ENCODE results near the gene RPL36. TPM values are rescaled to one million over a fixed set of nuclear protein-coding genes. Genes with fewer than 3 reads are reported as not detected.
A peak's percentile ranks its signal among the peaks of the same experiment; 100 is the strongest.

Gene RPL36
- total and polyA plus RNA-seq, 11 donors, result 255 to 981 (median 391) TPM

DNA sequence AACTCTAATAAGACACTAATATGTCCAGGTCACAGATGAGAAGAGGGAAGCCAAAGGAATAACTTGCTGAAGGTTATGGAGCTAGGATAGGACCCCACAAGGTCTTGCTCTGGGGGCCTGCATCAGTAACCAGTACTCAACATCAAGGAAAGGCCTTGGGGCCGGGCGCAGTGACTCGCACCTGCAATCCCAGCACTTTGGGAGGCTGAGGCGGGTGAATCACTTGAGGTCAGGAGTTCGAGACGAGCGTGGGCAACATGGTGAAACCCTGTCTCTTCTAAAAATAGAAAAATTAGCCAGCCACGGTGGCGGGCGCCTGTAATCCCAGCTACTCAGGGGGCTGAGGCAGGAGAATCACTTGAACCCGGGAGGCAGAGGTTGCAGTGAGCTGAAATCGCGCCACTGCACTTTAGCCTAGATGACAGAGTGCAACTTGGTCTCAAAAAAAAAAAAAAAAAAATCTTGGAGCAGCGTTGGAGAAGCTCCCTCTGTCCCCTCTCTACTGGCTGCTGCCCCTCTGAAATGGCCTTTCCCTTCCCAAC is 28.0 kb downstream of the RPL36 start:
- no peak for DNase-seq
- ATAC-seq, result no peak
- TF ChIP-seq, protein P1, sequence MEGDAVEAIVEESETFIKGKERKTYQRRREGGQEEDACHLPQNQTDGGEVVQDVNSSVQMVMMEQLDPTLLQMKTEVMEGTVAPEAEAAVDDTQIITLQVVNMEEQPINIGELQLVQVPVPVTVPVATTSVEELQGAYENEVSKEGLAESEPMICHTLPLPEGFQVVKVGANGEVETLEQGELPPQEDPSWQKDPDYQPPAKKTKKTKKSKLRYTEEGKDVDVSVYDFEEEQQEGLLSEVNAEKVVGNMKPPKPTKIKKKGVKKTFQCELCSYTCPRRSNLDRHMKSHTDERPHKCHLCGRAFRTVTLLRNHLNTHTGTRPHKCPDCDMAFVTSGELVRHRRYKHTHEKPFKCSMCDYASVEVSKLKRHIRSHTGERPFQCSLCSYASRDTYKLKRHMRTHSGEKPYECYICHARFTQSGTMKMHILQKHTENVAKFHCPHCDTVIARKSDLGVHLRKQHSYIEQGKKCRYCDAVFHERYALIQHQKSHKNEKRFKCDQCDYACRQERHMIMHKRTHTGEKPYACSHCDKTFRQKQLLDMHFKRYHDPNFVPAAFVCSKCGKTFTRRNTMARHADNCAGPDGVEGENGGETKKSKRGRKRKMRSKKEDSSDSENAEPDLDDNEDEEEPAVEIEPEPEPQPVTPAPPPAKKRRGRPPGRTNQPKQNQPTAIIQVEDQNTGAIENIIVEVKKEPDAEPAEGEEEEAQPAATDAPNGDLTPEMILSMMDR (IDR thresholded peaks at IDR 0.05), result no peak
- no peak for TF ChIP-seq POLR2A (IDR thresholded peaks at IDR 0.05)
- peaks cover 0 to 24% (median 10%) of the 10 kb centered on the region in 9 donors for H3K36me3 ChIP-seq
- H3K9me3 ChIP-seq, result no peaks in the 10 kb centered on the region
- peaks cover 2 to 38% (median 22%) of the 10 kb centered on the region in 12 donors for H3K4me1 ChIP-seq
- H3K27me3 ChIP-seq, result no peaks in the 10 kb centered on the region
- peak overlapping the region in 6 of 12 donors; percentile 73 to 99 (median 82) for H3K4me3 ChIP-seq
- 57 to 71% (median 69%) methylated on average over 14 of the region's 14 CpGs for WGBS, 4 donors
- intact Hi-C loops (cut with DNase I), result no loop called here
- peak overlapping the region in 10 of 12 donors; percentile 26 to 98 (median 70) for H3K27ac ChIP-seq

DNA sequence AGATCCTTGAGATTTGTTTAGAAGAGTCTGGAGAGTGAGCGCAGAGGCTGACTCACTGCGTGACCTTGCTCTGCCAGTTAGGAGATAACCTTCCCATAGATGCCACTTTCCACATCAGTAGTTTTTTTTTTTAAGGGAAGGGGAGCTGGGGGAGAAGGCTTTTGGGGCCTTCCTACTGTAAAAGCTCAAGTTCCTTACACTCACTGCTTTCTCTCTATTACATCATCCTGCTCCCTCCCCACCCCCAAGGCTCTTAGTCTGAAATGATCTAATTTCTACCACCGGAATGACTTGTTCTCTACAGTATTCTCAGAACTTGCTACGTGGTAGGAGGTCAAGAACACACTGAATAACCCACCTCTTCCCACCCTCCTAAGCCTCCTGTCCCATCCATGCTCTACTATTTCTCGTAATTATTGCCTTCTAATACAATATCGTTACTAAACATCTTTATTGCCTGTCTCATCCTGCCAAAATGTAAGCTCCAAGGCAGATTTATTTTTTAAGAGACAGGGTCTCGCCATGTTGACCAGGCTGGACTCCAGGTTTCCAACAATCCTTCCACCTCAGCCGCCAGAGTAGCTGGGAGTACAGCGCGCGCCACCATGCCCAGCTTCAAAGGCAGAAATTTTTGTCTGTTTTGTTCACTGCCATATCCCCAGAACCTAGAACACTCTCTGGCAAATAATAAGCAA is 28.6 kb downstream of the RPL36 start:
- Histone ChIP-seq H3K9me3 (no peaks in the 10 kb centered on the region), H3K27ac (peak overlapping the region in 10 of 12 donors; percentile 43 to 98 (median 94)), H3K4me1 (peaks cover 2 to 38% (median 22%) of the 10 kb centered on the region in 12 donors), H3K36me3 (peaks cover 0 to 18% (median 4%) of the 10 kb centered on the region in 9 donors), H3K4me3 (peak overlapping the region; percentile 73 to 99 (median 88)), H3K27me3 (no peaks in the 10 kb centered on the region)
- WGBS, 4 donors, result 23 to 35% (median 29%) methylated on average over 11 of the region's 11 CpGs
- intact Hi-C loops (cut with DNase I), result no loop called here
- TF ChIP-seq, protein P1 (IDR thresholded peaks at IDR 0.05), result no peak
- no peak for TF ChIP-seq POLR2A (IDR thresholded peaks at IDR 0.05)
- ATAC-seq, result no peak
- DNase-seq, result no peak

DNA sequence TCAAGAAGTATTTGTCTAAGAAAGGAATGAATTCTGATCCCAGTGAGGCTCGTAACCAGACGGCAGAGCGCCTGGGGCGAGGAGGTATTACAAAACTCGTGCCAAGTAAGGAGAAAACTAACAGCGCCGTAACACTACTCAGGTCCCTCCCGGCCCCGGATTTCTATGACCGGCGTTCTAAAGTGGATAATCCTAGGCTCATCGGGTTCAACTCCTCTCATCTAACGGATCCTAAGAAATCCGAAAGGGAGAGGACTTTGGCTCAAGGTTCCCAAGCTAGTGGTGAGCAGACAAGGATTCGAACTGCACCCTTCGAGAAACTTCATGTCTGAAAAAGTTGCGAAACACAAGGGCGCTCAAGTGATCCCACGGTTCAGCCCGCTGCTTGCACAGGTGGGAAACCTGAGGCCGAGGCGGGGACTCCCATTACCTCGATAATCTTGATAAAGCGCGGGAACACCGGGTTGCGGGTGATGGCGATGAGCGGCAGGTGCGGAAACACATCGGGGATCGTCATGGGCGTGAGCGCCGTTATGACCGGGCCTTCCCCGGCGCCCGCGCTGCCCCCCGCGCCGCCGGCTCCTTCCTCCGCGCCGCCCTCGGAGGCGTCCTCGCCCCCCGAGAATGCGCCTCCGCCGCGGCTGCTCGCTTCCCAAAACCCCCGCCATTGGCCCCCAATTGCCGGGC is 29.3 kb downstream of the RPL36 start:
- Histone ChIP-seq H3K27me3 (no peaks in the 10 kb centered on the region), H3K36me3 (peaks cover 0 to 13% (median 0%) of the 10 kb centered on the region in 9 donors), H3K9me3 (no peaks in the 10 kb centered on the region), H3K4me3 (peak overlapping the region; percentile 73 to 99 (median 88)), H3K4me1 (peaks cover 2 to 38% (median 22%) of the 10 kb centered on the region in 12 donors), H3K27ac (peak overlapping the region; percentile 56 to 98 (median 94))
- ATAC-seq (peak in 1 of 4 donors; percentile 0), DNase-seq (peak in 1 of 5 donors; percentile 37)
- intact Hi-C loops (cut with DNase I), result no loop called here
- TF ChIP-seq POLR2A (IDR thresholded peaks at IDR 0.05), result no peak
- TF ChIP-seq, protein P1 (IDR thresholded peaks at IDR 0.05), result no peak
- WGBS, 4 donors, result 0 to 2% (median 1%) methylated on average over 26 to 58 of the region's 58 CpGs

Data from heart left ventricle (tissue), 16 donors.